Liver (tissue), 9 donors: Measurements from ENCODE around the gene DOP1B. TPM values are rescaled to one million over a fixed set of nuclear protein-coding genes. Genes with fewer than 3 reads are reported as not detected.

Experiments
- DNase-seq: peaks from one replicate; pipeline ENCODE4 v3.0.0-alpha.2; 2017; ENCODE audit warnings: low spot score
- H3K27ac ChIP-seq, 2 donors: one replicate each; pipeline ENCODE4 v1.7.0; 2013; ENCODE audit warnings: inconsistent platforms in 2 of 2, low read length in 2 of 2, control low read depth in 1 of 2, low read depth in 1 of 2, mild to moderate bottlenecking in 1 of 2
- H3K27me3 ChIP-seq, 4 donors: one replicate each; pipeline versions ENCODE4 v1.6.1 to v1.7.0; 2013; ENCODE audit warnings: low read length in 3 of 4, inconsistent platforms in 1 of 4, mild to moderate bottlenecking in 1 of 4, moderate library complexity in 1 of 4; ENCODE audit not compliant: control insufficient read depth in 4 of 4, insufficient read depth in 4 of 4
- H3K36me3 ChIP-seq, 4 donors: one replicate each; pipeline versions ENCODE4 v1.6.1 to v1.7.0; 2013; ENCODE audit warnings: low read length in 3 of 4, mild to moderate bottlenecking in 3 of 4, low read depth in 1 of 4, moderate library complexity in 1 of 4; ENCODE audit not compliant: control insufficient read depth in 4 of 4, insufficient read depth in 3 of 4
- H3K4me1 ChIP-seq, 4 donors: one replicate each; pipeline versions ENCODE4 v1.6.1 to v1.7.0; 2013; ENCODE audit warnings: low read length in 3 of 4, mild to moderate bottlenecking in 3 of 4, moderate library complexity in 1 of 4; ENCODE audit not compliant: control insufficient read depth in 4 of 4, insufficient read depth in 4 of 4
- H3K4me3 ChIP-seq, 3 donors: one replicate each; pipeline versions ENCODE4 v1.6.1 to v1.7.0; 2013; ENCODE audit warnings: low read length in 3 of 3, control low read depth in 1 of 3, low read depth in 1 of 3, mild to moderate bottlenecking in 1 of 3
- H3K9ac ChIP-seq, 2 donors: one replicate each; pipeline ENCODE4 v1.7.0; 2013; ENCODE audit warnings: low read length in 2 of 2, mild to moderate bottlenecking in 2 of 2, moderate library complexity in 2 of 2, control low read depth in 1 of 2, low read depth in 1 of 2
- H3K9me3 ChIP-seq, 4 donors: one replicate each; pipeline versions ENCODE4 v1.6.1 to v1.7.0; 2013; ENCODE audit warnings: low read length in 3 of 4; ENCODE audit not compliant: control insufficient read depth in 4 of 4
- ATF3 ChIP-seq: IDR thresholded peaks from 2 replicates; pipeline ENCODE4 v1.6.1; 2016; ENCODE audit warnings: antibody characterized with exemption
- CTCF ChIP-seq: fragments of 150-350 bp; IDR thresholded peaks from 2 replicates; pipeline ENCODE4 v1.5.1; 2017; ENCODE audit warnings: improper control_type of control experiment, low read depth, low read length; ENCODE audit not compliant: missing input control
- EGR1 ChIP-seq, 2 donors: IDR thresholded peaks; 2 replicates each; pipeline ENCODE4 v1.6.1; 2016 to 2018; ENCODE audit warnings: antibody characterized with exemption in 2 of 2, low read depth in 2 of 2
- HNF4A ChIP-seq, 2 donors: conservative IDR thresholded peaks; 2 replicates each; pipeline ENCODE4 v1.6.1; 2016; ENCODE audit warnings: antibody characterized with exemption in 2 of 2, mild to moderate bottlenecking in 2 of 2
- HNF4G ChIP-seq: IDR thresholded peaks from 2 replicates; pipeline ENCODE4 v1.6.1; 2016; ENCODE audit warnings: antibody characterized with exemption
- JUND ChIP-seq, 2 donors: IDR thresholded peaks; 2 replicates each; pipeline ENCODE4 v1.6.1; 2016; ENCODE audit warnings: antibody characterized with exemption in 2 of 2
- MAX ChIP-seq: IDR thresholded peaks from 2 replicates; pipeline ENCODE4 v1.6.1; 2016; ENCODE audit warnings: antibody characterized with exemption
- NR2F2 ChIP-seq: IDR thresholded peaks from 2 replicates; pipeline ENCODE4 v1.6.1; 2016; ENCODE audit warnings: antibody characterized with exemption
- RAD21 ChIP-seq, 2 donors: IDR thresholded peaks; 2 replicates each; pipeline ENCODE4 v1.6.1; 2016; ENCODE audit warnings: antibody characterized with exemption in 2 of 2, mild to moderate bottlenecking in 2 of 2
- REST ChIP-seq: IDR thresholded peaks from 2 replicates; pipeline ENCODE4 v1.6.1; 2016; ENCODE audit warnings: antibody characterized with exemption, mild to moderate bottlenecking
- RXRA ChIP-seq, 2 donors: IDR thresholded peaks; 2 replicates each; pipeline ENCODE4 v1.6.1; 2017 to 2018; ENCODE audit warnings: antibody characterized with exemption in 2 of 2, mild to moderate bottlenecking in 1 of 2
- TAF1 ChIP-seq: conservative IDR thresholded peaks from 2 replicates; pipeline ENCODE4 v1.6.1; 2016; ENCODE audit warnings: antibody characterized with exemption, mild to moderate bottlenecking
- WGBS: extraction: QIAGEN DNeasy Blood & Tissue Kit; methylation state at CpG from one replicate; pipeline ENCODE4 v1.1.7; 2013; 5-methylcytosine and 5-hydroxymethylcytosine counted together
- polyA plus RNA-seq, 2 donors: library from polyadenylated mRNA; stranded (reverse) in 1 of 2; unstranded in 1 of 2; fragments of 200-250 nt in 1 of 2; fragments of >200 nt in 1 of 2; fragmentation: Nextera tagmentation in 1 of 2; extraction: Ambion mirVana in 1 of 2; gene quantifications; one replicate each; pipeline versions ENCODE4 v1.2.1 to v1.2.3, GENCODE V29; 2013 to 2015
- total RNA-seq, 2 donors: library from RNA; depleted of rRNA; stranded (reverse); fragments of >200 nt; gene quantifications; one replicate each; pipeline ENCODE4 v1.2.3, GENCODE V29; 2014
- donor health status: healthy.
- donor health status: healthy.
- donor health status: healthy.
- donor health status: healthy.
- donor health status: healthy.

The DOP1B gene
- total RNA-seq (1 to 10 TPM; 6.7 to 7.1 TPM), polyA plus RNA-seq (1 to 10 TPM; 5.8 to 5.9 TPM)

GRCh38 chr21:36156815-36157670 is at the start of gene DOP1B:
Gene DOP1B (plus strand): TSS chr21:36156824. CDS start chr21:36164734, 7,910 bp downstream.
- no peak for TF ChIP-seq TAF1
- peak; percentile 40 to 49 for TF ChIP-seq EGR1 (IDR thresholded peaks at IDR 0.05; ENCODE audit: low read depth in 2 of 2)
- DNase-seq: no peak
- peaks cover 0 to 19% (median 8%) of the 10 kb centered on the region in 4 donors for H3K4me1 ChIP-seq
- H3K27me3 ChIP-seq: no peaks in the 10 kb centered on the region
- H3K4me3 ChIP-seq: peak within 1 kb of the TSS; percentile 69 to 95 (median 75)
- H3K36me3 ChIP-seq: no peaks in the 10 kb centered on the region
- peak within 1 kb of the TSS in 1 of 2 donors; percentile 74 for H3K9ac ChIP-seq
- WGBS: 3% methylated on average over 83 of the region's 83 CpGs
- no peaks in the 10 kb centered on the region for H3K9me3 ChIP-seq
- peak within 1 kb of the TSS; percentile 70 to 87 for H3K27ac ChIP-seq

- Histone ChIP-seq H3K36me3 (no peaks in the 10 kb centered on the region), H3K27ac (no peak overlapping the region), H3K4me3 (no peak overlapping the region), H3K9me3 (no peaks in the 10 kb centered on the region), H3K27me3 (no peaks in the 10 kb centered on the region), H3K9ac (no peak overlapping the region), H3K4me1 (peaks cover 0 to 7% (median 3%) of the 10 kb centered on the region in 4 donors)
- DNase-seq: no peak
- WGBS: 91% methylated on average over 10 of the region's 10 CpGs
- TF ChIP-seq RXRA (IDR thresholded peaks at IDR 0.05) (no peak), RAD21 (IDR thresholded peaks at IDR 0.05) (no peak), HNF4A (conservative IDR thresholded peaks at IDR 0.05) (no peak), REST (no peak), JUND (IDR thresholded peaks at IDR 0.05) (no peak), HNF4G (no peak), CTCF (no peak), ATF3 (no peak), NR2F2 (no peak), MAX (no peak)
These were observed 46.8 kb upstream of the DOP1B start for GRCh38 chr21:36109868-36110267.
